GM18867 (cell line): ENCODE data around the gene JUN.
A peak's percentile ranks its signal among the peaks of the same experiment; 100 is the strongest.

Experiments
- ATAC-seq: cut with Tn5 transposase; IDR thresholded peaks from one replicate; pipeline ENCODE4 v1.9.1; 2021; ENCODE audit warnings: mild to moderate bottlenecking, moderate library complexity; ENCODE audit not compliant: unreplicated experiment

JUN gene

DNA sequence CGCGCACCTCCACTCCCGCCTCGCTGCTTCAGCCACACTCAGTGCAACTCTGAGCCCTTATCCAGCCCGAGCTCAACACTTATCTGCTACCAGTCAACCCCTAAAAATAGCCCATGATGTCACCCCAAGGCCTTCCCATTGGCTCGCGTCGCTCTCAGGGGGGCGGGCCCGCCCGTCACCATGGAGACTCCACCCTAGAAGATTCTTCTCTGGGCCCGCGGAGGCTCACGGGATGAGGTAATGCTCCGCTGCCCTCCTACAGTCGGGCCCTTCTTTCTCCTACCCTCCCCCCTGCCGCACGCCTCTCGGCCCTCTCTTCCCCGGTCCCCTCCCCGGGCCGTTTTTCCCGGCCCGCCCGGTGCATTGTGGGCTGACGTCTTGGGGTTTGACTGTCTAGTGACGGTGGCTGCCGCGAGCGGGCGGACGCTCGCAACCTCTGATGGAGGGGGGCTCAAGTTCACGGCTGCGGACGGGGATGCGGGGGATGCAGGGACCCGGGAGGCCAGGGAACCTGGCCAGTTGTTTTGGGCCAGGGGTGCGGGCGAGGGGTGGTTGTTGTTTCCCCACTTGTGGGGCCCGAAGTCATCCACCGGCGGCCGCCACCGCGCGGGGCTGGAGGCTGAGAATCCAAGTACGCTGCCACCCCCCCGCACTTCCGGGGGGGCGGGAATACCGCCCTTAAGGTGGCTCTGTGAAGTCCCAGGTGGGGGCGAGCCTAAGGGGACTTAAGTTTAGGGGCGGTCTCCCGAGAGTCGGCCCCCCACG is at the start of gene JUN:
Gene JUN (minus strand): TSS at position 55 of the 765 bp plus-strand sequence. CDS start 977 bp downstream, outside the sequence.
- peak; percentile 78 for ATAC-seq

DNA sequence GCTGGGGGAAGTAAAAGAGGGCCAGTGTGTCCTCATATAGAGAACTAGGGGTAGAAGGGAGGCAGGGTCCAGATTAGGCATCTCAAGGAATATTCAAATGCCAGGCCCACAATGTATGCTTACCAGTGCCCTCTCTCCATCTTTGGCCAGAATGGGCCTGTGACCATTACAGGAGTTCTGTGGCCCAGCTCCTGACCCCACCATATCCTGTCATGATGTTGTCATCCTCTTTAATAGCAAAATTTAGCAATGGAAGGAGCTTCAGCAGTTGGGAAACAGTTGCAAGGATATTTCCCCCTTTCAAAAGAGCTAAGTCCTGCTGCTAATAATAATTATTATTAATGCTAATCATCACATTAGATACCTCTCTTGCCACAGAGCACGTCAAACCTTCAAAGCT is 49.3 kb upstream of the JUN start:
- no peak for ATAC-seq

DNA sequence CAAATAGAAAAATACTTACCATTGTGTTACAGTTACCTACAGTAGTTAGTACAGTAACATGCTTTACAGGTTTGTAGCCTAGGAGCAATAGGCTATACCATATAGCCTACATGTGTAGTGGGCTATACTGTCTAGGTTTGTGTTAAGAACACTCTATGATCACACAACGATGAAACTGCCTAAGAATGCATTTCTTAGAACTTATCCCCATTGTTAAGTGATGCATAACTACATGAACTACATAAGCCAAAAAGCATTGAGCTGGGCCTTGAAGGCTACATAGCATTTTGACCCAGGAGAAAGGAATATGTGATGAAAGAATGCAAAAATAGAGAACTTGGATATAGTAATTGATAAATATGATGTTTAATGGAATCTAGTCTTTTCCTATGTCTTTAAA is 46.4 kb upstream of the JUN start:
- no peak for ATAC-seq

DNA sequence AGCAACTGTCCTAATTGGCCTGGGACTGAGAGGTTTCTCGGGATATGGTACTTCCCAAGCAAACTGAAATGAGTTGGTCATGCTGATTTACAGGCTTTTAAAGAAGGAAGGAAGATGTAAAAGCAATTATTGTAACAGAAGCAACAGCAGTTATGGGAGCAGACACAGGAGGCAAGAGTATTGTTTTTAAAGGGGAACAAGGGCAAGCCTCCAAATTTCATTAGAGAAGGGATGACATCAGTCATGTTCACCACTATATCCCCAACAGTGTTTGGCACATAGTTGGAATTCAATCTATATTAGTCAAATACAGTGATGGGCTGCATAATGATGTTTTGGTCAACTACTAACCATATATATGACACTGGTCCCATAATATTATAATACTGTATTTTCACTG is 46.0 kb upstream of the JUN start:
- no peak for ATAC-seq

GRCh38 chr1:58827298-58827697 is 43.5 kb upstream of the JUN start:
- ATAC-seq = no peak

DNA sequence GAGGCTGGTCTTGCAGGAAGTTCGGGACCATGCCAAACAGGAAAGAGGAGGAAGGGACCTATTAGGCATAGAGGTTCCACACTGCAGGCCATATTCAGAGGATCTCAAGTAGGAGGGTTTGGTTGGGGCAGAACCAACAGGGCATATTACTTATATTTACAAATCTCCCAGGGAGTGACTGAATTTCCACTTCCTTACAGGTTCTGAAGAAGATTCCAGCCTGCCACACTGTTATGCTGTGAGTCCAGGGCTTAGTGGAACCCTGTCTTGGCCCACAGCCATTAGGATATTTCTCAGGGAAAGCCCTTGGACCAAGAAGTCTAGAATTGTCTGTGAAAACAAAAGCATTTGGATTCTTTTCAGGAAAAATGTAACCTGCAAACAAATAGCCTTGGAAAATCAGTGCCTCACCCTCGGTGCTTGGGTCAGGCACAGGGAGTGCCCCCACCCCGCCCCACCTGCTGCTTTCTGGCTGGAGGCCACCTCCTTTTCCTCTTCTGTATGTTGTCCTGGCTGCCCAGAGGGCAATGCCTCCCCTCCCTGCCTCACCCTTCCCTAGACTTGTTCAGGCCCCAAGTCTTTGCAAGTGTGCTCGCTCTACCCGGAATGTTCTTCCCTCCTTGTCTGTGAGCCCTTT is 41.0 kb upstream of the JUN start:
- ATAC-seq = no peak

- no peak for ATAC-seq
Measured at GRCh38 chr1:58823481-58824010, 39.7 kb upstream of the JUN start.

GRCh38 chr1:58821309-58821708 is 37.5 kb upstream of the JUN start:
- ATAC-seq = no peak

GRCh38 chr1:58818976-58819375 is 35.1 kb upstream of the JUN start:
- no peak for ATAC-seq

- no peak for ATAC-seq
Measured at GRCh38 chr1:58818075-58818474, 34.2 kb upstream of the JUN start.

DNA sequence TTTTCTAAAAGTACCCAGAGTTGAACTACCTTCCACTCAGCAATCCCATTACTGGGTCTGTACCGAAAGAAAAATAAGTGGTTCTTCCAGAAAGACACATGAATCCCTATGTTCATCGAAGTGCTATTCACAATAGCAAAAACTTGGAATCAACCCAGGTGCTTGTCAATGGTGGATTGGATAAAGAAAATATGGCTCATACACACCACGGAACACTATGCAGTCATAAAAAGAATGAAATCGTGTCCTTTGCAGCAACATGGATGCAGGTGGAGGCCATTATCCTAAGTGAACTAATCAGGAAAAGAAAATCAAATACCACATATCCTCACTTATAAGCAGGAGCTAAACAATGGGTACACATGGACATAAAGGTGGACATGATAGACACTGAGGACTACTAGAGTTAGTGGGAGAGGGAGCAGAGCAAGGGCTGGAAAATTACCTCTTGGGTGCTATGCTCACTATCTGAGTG is 32.9 kb upstream of the JUN start:
- ATAC-seq = no peak

DNA sequence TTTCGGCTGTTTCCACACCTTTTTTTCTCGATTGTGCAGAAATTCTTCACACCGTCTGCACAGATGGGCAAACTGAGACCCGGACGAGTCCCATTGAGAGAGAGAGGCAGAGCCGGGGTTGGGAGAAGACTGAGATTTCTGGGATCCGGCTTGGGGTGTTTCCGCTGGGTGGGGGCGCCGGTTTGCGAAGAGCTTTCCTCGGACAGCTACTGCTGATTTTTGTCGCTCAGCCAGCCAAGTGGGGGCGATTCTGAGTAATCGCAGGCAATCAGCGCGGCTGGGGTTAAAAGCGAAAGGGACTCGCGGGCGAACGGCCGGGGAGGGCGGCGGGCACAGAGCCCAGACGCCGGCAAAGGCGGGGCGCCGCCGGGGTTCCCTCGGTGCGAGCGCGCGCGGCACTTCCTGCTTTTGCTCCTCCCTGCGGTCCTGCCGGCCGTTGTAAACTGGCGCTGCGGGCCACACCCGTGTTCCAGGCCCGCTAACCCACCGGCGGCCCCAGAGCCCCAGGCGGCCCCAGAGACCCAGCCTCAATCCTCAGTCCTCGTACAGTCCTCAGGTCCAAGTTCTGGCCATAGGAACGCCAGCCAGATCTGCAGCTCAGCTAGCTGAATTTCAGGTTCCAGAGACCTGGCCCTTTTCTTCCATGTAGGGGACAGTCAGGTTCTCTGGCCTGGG is 32.4 kb upstream of the JUN start:
- peak; percentile 90 for ATAC-seq

DNA sequence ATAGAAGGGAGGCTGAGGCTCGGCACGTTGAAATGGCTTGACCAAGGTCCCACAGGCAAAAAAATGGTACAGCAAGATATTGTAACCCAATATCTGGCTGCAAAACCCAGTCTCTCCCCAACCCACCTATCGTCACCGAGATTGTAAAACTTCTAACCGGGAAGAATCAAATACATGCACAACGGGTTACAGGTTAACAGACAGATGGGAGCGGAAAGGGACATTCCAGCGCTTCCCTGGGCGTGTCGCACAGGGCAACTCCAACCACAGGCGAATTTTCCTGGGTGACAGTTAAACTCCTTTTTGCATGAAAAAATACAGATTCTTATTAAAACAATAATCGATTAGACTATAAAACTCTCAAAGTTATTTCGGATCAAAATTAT is 31.8 kb upstream of the JUN start:
- ATAC-seq = peak; percentile 11

- peak; percentile 67 for ATAC-seq
Measured at GRCh38 chr1:58815069-58815685, 31.3 kb upstream of the JUN start.

- no peak for ATAC-seq
Measured at GRCh38 chr1:58814251-58815068, 30.6 kb upstream of the JUN start.

GRCh38 chr1:58813801-58814200 is 30.0 kb upstream of the JUN start:
- ATAC-seq = no peak

- ATAC-seq = no peak
Measured at GRCh38 chr1:58813361-58813760, 29.5 kb upstream of the JUN start.

DNA sequence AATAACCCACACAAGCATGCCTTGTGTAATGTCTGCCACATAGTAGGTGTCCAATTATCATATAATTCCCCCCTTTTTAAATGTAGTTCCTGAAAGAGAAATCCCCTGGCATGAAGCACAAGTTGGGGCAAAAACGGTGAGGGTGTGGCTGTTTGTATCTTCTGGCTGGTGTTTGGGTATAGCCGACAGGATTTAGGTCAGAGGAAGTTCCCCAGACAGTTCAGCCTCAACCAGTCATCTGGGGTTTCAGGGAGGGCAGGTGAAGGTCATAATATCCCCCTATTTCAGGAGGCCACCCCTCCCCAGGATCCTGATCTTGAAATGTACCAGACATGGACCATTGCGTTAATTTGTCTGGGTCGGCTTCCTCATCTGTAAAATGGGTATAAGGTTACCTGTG is 29.1 kb upstream of the JUN start:
- no peak for ATAC-seq

DNA sequence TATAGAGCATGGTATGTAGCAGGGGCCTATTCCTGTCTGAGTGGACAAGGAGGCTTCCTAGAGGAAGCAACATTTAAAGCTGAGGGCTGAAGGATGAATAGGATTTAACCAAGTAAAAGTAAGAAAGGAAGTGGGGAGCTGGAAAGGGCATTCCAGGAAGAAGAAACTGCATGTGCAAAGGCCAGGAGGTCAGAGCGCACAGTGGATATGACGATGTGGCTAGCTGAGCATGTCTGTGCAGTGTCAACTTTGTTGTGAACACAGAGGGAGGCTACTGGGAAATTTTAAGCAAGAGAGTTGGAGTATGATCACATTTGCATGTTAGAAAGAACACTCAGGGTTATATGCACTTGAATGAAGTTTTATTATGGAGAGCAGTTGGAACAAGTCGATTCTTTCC is 28.6 kb upstream of the JUN start:
- no peak for ATAC-seq

- ATAC-seq = no peak
Measured at GRCh38 chr1:58811303-58811702, 27.5 kb upstream of the JUN start.
